Right lung (tissue), 5 donors: ENCODE measurements around the gene HSD17B10. TPM values are rescaled to one million over a fixed set of nuclear protein-coding genes. Genes with fewer than 3 reads are reported as not detected.

Experiments
- polyA plus RNA-seq, 5 donors: library from polyadenylated mRNA; unstranded; fragments of 120-200 nt; gene quantifications; one replicate each; pipeline versions ENCODE4 v1.2.1 to v1.2.3, GENCODE V29; 2013; ENCODE audit warnings: inconsistent platforms in 1 of 5, low replicate concordance in 1 of 5; ENCODE audit not compliant: insufficient read length in 5 of 5, insufficient read depth in 1 of 5

HSD17B10 gene
- polyA plus RNA-seq, 5 donors: 69.7 to 93.1 (median 73.1) TPM

Other genes starting within 250 kb of the HSD17B10 start
- 10 to 100 TPM; 59.4 to 97.3 (median 84.9) TPM for gene KDM5C, start 209.2 kb downstream of the HSD17B10 start, polyA plus RNA-seq
- 10 to 100 TPM; 11.5 to 16.9 (median 13.1) TPM for gene IQSEC2, start 152.8 kb downstream of the HSD17B10 start, polyA plus RNA-seq
- 100 to 1,000 TPM in 2 of 5 donors, 10 to 100 TPM in 3; 75.2 to 142 (median 91.5) TPM for gene SMC1A, start 11.7 kb downstream of the HSD17B10 start, polyA plus RNA-seq
- 1 to 10 TPM; 3.1 to 6.2 (median 5.6) TPM for gene RIBC1, start 11.5 kb downstream of the HSD17B10 start, polyA plus RNA-seq